Measurements from ENCODE around the gene FAM234A. TPM values are rescaled to one million over a fixed set of nuclear protein-coding genes. Genes with fewer than 3 reads are reported as not detected.

FAM234A gene
- total and polyA plus RNA-seq, 2 donors (not counting 1 experiment from before 2014, with no cell fraction given) = 64.8 to 68.5 TPM

GRCh38 chr16:305916-306626, 71.5 kb downstream of the FAM234A start:
- H3K27me3 ChIP-seq (ENCODE audit: control insufficient read depth, insufficient read depth, low read length) = no peaks in the 10 kb centered on the region
- no peak overlapping the region for H3K27ac ChIP-seq (ENCODE audit: insufficient read depth, low read length)
- H3K9me3 ChIP-seq (ENCODE audit: control insufficient read depth, insufficient read depth, low read depth, low read length) = no peaks in the 10 kb centered on the region
- H3K4me2 ChIP-seq (ENCODE audit: extremely low read depth, insufficient read depth, low read length) = no peak overlapping the region
- H3K4me1 ChIP-seq (ENCODE audit: control insufficient read depth, extremely low read depth, insufficient read depth, low read length) = no peaks in the 10 kb centered on the region
- H2AFZ ChIP-seq (ENCODE audit: low read length) = no peak overlapping the region
- H3K79me2 ChIP-seq (ENCODE audit: control insufficient read depth, insufficient read depth, low read length) = no peaks in the 10 kb centered on the region
- no peak for TF ChIP-seq CTCF (conservative IDR thresholded peaks at IDR 0.05 in 1 of 2, IDR thresholded peaks at IDR 0.05 in 1 of 2; ENCODE audit: low read depth in 1 of 2, low read length in 2 of 2)
- TF ChIP-seq EZH2 (IDR thresholded peaks at IDR 0.05; ENCODE audit: low read length, missing control alignments) = no peak
- no peak overlapping the region for H3K4me3 ChIP-seq (replicated peaks in 1 of 4; ENCODE audit: control extremely low read depth in 1 of 4, insufficient read depth in 1 of 4, low read depth in 3 of 4, low read length in 4 of 4)
- H4K20me1 ChIP-seq (ENCODE audit: control insufficient read depth, extremely low read depth, insufficient read depth, low read length) = no peaks in the 10 kb centered on the region
- peaks cover 13% of the 10 kb centered on the region for H3K36me3 ChIP-seq (ENCODE audit: control insufficient read depth, insufficient read depth, low read length)
- no peak overlapping the region for H3K9ac ChIP-seq (ENCODE audit: insufficient read depth, low read length)
- no peak for DNase-seq (ENCODE audit: low read depth in 2 of 2)

GRCh38 chr16:306911-307370, 72.3 kb downstream of the FAM234A start:
- no peak overlapping the region for H3K9ac ChIP-seq (ENCODE audit: insufficient read depth, low read length)
- H3K4me1 ChIP-seq (ENCODE audit: control insufficient read depth, extremely low read depth, insufficient read depth, low read length) = no peaks in the 10 kb centered on the region
- no peak overlapping the region for H3K4me3 ChIP-seq (replicated peaks in 1 of 4; ENCODE audit: control extremely low read depth in 1 of 4, insufficient read depth in 1 of 4, low read depth in 3 of 4, low read length in 4 of 4)
- H3K27me3 ChIP-seq (ENCODE audit: control insufficient read depth, insufficient read depth, low read length) = no peaks in the 10 kb centered on the region
- TF ChIP-seq CTCF (conservative IDR thresholded peaks at IDR 0.05 in 1 of 2, IDR thresholded peaks at IDR 0.05 in 1 of 2; ENCODE audit: low read depth in 1 of 2, low read length in 2 of 2) (no peak), EZH2 (IDR thresholded peaks at IDR 0.05; ENCODE audit: low read length, missing control alignments) (no peak)
- no peaks in the 10 kb centered on the region for H3K9me3 ChIP-seq (ENCODE audit: control insufficient read depth, insufficient read depth, low read depth, low read length)
- no peak overlapping the region for H3K4me2 ChIP-seq (ENCODE audit: extremely low read depth, insufficient read depth, low read length)
- no peak overlapping the region for H2AFZ ChIP-seq (ENCODE audit: low read length)
- no peaks in the 10 kb centered on the region for H3K79me2 ChIP-seq (ENCODE audit: control insufficient read depth, insufficient read depth, low read length)
- no peak for DNase-seq (ENCODE audit: low read depth in 2 of 2)
- H3K27ac ChIP-seq (ENCODE audit: insufficient read depth, low read length) = no peak overlapping the region
- no peaks in the 10 kb centered on the region for H4K20me1 ChIP-seq (ENCODE audit: control insufficient read depth, extremely low read depth, insufficient read depth, low read length)
- peaks cover 12% of the 10 kb centered on the region for H3K36me3 ChIP-seq (ENCODE audit: control insufficient read depth, insufficient read depth, low read length)

- no peak overlapping the region for H2AFZ ChIP-seq (ENCODE audit: low read length)
- H3K9ac ChIP-seq (ENCODE audit: insufficient read depth, low read length) = no peak overlapping the region
- no peaks in the 10 kb centered on the region for H3K9me3 ChIP-seq (ENCODE audit: control insufficient read depth, insufficient read depth, low read depth, low read length)
Measured at GRCh38 chr16:307691-308312, 73.2 kb downstream of the FAM234A start.

More at GRCh38 chr16:307691-308312, 73.2 kb downstream of the FAM234A start:
- Histone ChIP-seq H3K79me2 (ENCODE audit: control insufficient read depth, insufficient read depth, low read length) (no peaks in the 10 kb centered on the region), H3K36me3 (ENCODE audit: control insufficient read depth, insufficient read depth, low read length) (peaks cover 11% of the 10 kb centered on the region), H3K27me3 (ENCODE audit: control insufficient read depth, insufficient read depth, low read length) (no peaks in the 10 kb centered on the region), H4K20me1 (ENCODE audit: control insufficient read depth, extremely low read depth, insufficient read depth, low read length) (no peaks in the 10 kb centered on the region), H3K4me3 (replicated peaks in 1 of 4; ENCODE audit: control extremely low read depth in 1 of 4, insufficient read depth in 1 of 4, low read depth in 3 of 4, low read length in 4 of 4) (no peak overlapping the region), H3K27ac (ENCODE audit: insufficient read depth, low read length) (no peak overlapping the region), H3K4me1 (ENCODE audit: control insufficient read depth, extremely low read depth, insufficient read depth, low read length) (no peaks in the 10 kb centered on the region), H3K4me2 (ENCODE audit: extremely low read depth, insufficient read depth, low read length) (no peak overlapping the region)
- no peak for DNase-seq (ENCODE audit: low read depth in 2 of 2)
- TF ChIP-seq CTCF (conservative IDR thresholded peaks at IDR 0.05 in 1 of 2, IDR thresholded peaks at IDR 0.05 in 1 of 2; ENCODE audit: low read depth in 1 of 2, low read length in 2 of 2) (no peak), EZH2 (IDR thresholded peaks at IDR 0.05; ENCODE audit: low read length, missing control alignments) (no peak)
